ENCODE measurements around the gene CTDSP2. TPM values are rescaled to one million over a fixed set of nuclear protein-coding genes. Genes with fewer than 3 reads are reported as not detected.

CTDSP2 gene
- polyA plus RNA-seq, 3 donors, result 59.1 to 148 (median 70.2) TPM

GRCh38 chr12:57846285-57846576, 298 bp downstream of the CTDSP2 start:
- Histone ChIP-seq H3K79me2 (ENCODE audit: insufficient read depth, low read length) (peaks cover 63% of the 10 kb centered on the region), H3K4me3 (replicated peaks in 1 of 3; ENCODE audit: low read depth in 2 of 3, low read length in 3 of 3) (peak overlapping the region; percentile 85 to 99 (median 87))
- H3K27me3 Mint-ChIP-seq (ENCODE audit: low read depth in 3 of 3), result peaks cover 5 to 22% (median 11%) of the 10 kb centered on the region in 3 donors

DNA sequence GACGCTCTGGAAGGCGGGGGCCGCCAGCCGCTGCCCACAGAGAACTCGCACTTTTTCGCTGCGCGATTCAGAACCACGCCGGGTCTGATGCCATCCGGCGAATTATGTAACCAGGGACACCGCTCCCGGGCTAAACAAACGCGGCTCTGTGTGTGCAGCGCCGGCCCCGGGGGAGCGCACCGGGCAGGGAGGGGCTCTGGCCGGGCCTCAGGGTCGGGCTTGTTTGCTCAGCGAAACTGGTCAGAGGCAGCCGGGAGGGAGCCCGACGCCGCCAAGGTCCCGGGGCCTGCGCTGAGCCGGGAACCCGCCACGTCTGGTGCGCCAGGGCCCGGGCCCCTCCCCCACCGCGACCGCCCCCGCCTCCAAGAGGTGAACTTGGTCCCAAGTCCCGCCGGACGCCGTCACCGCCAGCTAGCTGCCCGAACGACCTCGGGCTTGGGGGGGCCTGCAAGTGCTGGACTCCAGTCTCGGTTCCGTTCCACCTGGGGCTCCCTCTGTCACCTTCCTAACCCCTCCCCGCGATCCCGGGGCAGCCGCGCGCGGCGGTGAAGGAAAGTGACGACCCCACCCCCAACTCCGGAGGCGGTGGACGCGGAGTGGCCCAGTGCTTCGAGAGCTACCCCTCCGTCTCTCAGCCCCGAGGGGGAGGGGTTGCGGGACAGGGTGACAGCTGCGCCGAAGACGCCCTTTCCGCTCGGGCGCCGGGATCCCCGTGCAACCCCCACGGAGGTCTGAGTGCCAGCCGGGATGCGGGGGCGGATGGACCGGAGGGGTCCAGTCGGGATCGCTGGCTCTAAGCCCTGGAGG, 848 bp downstream of the CTDSP2 start:
- peaks cover 2 to 3% of the 10 kb centered on the region in 2 donors for H3K27me3 ChIP-seq (ENCODE audit: control insufficient read depth in 2 of 2, insufficient read depth in 2 of 2, low read length in 2 of 2)
- Mint-ChIP-seq H3K4me3 (peak overlapping the region; percentile 86 to 93), H3K27me3 (ENCODE audit: low read depth in 3 of 3) (peaks cover 2 to 17% (median 7%) of the 10 kb centered on the region in 3 donors), H3K9me3 (no peaks in the 10 kb centered on the region), H3K27ac (peak overlapping the region in 6 of 7 donors; percentile 64 to 89 (median 82)), H3K4me1 (peaks cover 58% of the 10 kb centered on the region), H3K36me3 (peaks cover 11 to 19% of the 10 kb centered on the region in 2 donors)
- peak overlapping the region; percentile 94 for H3K4me2 ChIP-seq (replicated peaks; ENCODE audit: extremely low read depth, low read length, poor library complexity, severe bottlenecking)
- peaks cover 85% of the 10 kb centered on the region for H4K20me1 ChIP-seq (ENCODE audit: insufficient read depth, low read length)
- peak overlapping the region; percentile 86 for H3K9ac ChIP-seq (ENCODE audit: insufficient read depth, low read length, poor library complexity, severe bottlenecking)
- H3K27ac ChIP-seq (ENCODE audit: low read depth in 1 of 2, low read length in 2 of 2), result peak overlapping the region; percentile 47 to 87
- H3K4me3 ChIP-seq (replicated peaks in 1 of 3; ENCODE audit: low read depth in 2 of 3, low read length in 3 of 3), result peak overlapping the region; percentile 85 to 99 (median 87)
- TF ChIP-seq, protein P1, sequence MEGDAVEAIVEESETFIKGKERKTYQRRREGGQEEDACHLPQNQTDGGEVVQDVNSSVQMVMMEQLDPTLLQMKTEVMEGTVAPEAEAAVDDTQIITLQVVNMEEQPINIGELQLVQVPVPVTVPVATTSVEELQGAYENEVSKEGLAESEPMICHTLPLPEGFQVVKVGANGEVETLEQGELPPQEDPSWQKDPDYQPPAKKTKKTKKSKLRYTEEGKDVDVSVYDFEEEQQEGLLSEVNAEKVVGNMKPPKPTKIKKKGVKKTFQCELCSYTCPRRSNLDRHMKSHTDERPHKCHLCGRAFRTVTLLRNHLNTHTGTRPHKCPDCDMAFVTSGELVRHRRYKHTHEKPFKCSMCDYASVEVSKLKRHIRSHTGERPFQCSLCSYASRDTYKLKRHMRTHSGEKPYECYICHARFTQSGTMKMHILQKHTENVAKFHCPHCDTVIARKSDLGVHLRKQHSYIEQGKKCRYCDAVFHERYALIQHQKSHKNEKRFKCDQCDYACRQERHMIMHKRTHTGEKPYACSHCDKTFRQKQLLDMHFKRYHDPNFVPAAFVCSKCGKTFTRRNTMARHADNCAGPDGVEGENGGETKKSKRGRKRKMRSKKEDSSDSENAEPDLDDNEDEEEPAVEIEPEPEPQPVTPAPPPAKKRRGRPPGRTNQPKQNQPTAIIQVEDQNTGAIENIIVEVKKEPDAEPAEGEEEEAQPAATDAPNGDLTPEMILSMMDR (IDR thresholded peaks at IDR 0.05), result no peak
- under 1% methylated on average over 72 of the region's 81 CpGs for WGBS (ENCODE audit: insufficient coverage)
- H3K9me3 ChIP-seq (replicated peaks in 1 of 2; ENCODE audit: control insufficient read depth in 1 of 2, insufficient read depth in 1 of 2, low read length in 2 of 2), result no peaks in the 10 kb centered on the region
- peaks cover 47 to 65% of the 10 kb centered on the region in 2 donors for H3K4me1 ChIP-seq (ENCODE audit: control insufficient read depth in 1 of 2, insufficient read depth in 2 of 2, low read length in 2 of 2)
- intact Hi-C loops (cut with micrococcal nuclease), result loop anchor here (5.0 kb wide), 4 partner anchors 63 to 153 kb away; partner anchors contain the start of genes ATP23 (in 1 of the 2), EEF1AKMT3 (in 1 of the 2), METTL1 (in 1 of the 2) and OS9 (in 1 of the 2)
- no peaks in the 10 kb centered on the region for H3K36me3 ChIP-seq (replicated peaks in 1 of 2; ENCODE audit: control insufficient read depth in 1 of 2, insufficient read depth in 2 of 2, low read length in 2 of 2)
- H3K79me2 ChIP-seq (ENCODE audit: insufficient read depth, low read length), result peaks cover 68% of the 10 kb centered on the region
- peak overlapping the region; percentile 88 for H2AFZ ChIP-seq (ENCODE audit: insufficient read depth, low read depth, low read length, poor library complexity, severe bottlenecking)
- DNase-seq, result no peak

More at GRCh38 chr12:57846285-57846576, 298 bp downstream of the CTDSP2 start:
- no peaks in the 10 kb centered on the region for H3K9me3 ChIP-seq (replicated peaks in 1 of 2; ENCODE audit: control insufficient read depth in 1 of 2, insufficient read depth in 1 of 2, low read length in 2 of 2)
- Mint-ChIP-seq H3K9me3 (peaks cover 0 to 1% (median 0%) of the 10 kb centered on the region in 7 donors), H3K36me3 (peaks cover 14 to 15% of the 10 kb centered on the region in 2 donors), H3K4me1 (peaks cover 58% of the 10 kb centered on the region), H3K4me3 (peak overlapping the region; percentile 86), H3K27ac (peak overlapping the region in 6 of 7 donors; percentile 56 to 89 (median 76))
- H3K27ac ChIP-seq (ENCODE audit: low read depth in 1 of 2, low read length in 2 of 2), result peak overlapping the region; percentile 41 to 87
- H3K4me1 ChIP-seq (ENCODE audit: control insufficient read depth in 1 of 2, insufficient read depth in 2 of 2, low read length in 2 of 2), result peaks cover 47 to 65% of the 10 kb centered on the region in 2 donors
- H4K20me1 ChIP-seq (ENCODE audit: insufficient read depth, low read length), result peaks cover 85% of the 10 kb centered on the region
- peak overlapping the region; percentile 86 for H3K9ac ChIP-seq (ENCODE audit: insufficient read depth, low read length, poor library complexity, severe bottlenecking)
- no peak for DNase-seq
- H3K4me2 ChIP-seq (replicated peaks; ENCODE audit: extremely low read depth, low read length, poor library complexity, severe bottlenecking), result peak overlapping the region; percentile 94
- intact Hi-C loops (cut with micrococcal nuclease), result loop anchor here (5.0 kb wide), 4 partner anchors 64 to 154 kb away; partner anchors contain the start of genes ATP23 (in 1 of the 2), EEF1AKMT3 (in 1 of the 2), METTL1 (in 1 of the 2) and OS9 (in 1 of the 2)
- no peaks in the 10 kb centered on the region for H3K36me3 ChIP-seq (replicated peaks in 1 of 2; ENCODE audit: control insufficient read depth in 1 of 2, insufficient read depth in 2 of 2, low read length in 2 of 2)
- WGBS (ENCODE audit: insufficient coverage), result 0% methylated on average over 22 of the region's 26 CpGs
- H3K27me3 ChIP-seq (ENCODE audit: control insufficient read depth in 2 of 2, insufficient read depth in 2 of 2, low read length in 2 of 2), result peaks cover 4 to 6% of the 10 kb centered on the region in 2 donors
- TF ChIP-seq, protein P1 (IDR thresholded peaks at IDR 0.05), result no peak
- peak overlapping the region; percentile 88 for H2AFZ ChIP-seq (ENCODE audit: insufficient read depth, low read depth, low read length, poor library complexity, severe bottlenecking)
